Middle frontal gyrus (tissue), 1 donor: ENCODE data around the gene GTPBP8.

Experiments
- DNase-seq: peaks from one replicate; pipeline ENCODE4 v3.0.0-alpha.2; 2015; ENCODE audit warnings: low spot score; ENCODE audit errors: extremely low spot score

GTPBP8 gene

GRCh38 chr3:112990672-112991602, at the start of gene GTPBP8:
Gene GTPBP8 (plus strand): TSS chr3:112990984. CDS start chr3:112991000, 16 bp downstream.
- peak; percentile 87 for DNase-seq

GRCh38 chr3:112948346-112948838, 42.4 kb upstream of the GTPBP8 start:
- DNase-seq = no peak

GRCh38 chr3:112956351-112956750, 34.4 kb upstream of the GTPBP8 start:
- DNase-seq = no peak

- DNase-seq = no peak
Observed at GRCh38 chr3:112958811-112959560, 31.8 kb upstream of the GTPBP8 start.

GRCh38 chr3:112963683-112964082, 27.1 kb upstream of the GTPBP8 start:
- no peak for DNase-seq

GRCh38 chr3:112965656-112966055, 25.1 kb upstream of the GTPBP8 start:
- DNase-seq = no peak

- no peak for DNase-seq
Observed at GRCh38 chr3:112966633-112967032, 24.2 kb upstream of the GTPBP8 start.

GRCh38 chr3:112967425-112967824, 23.4 kb upstream of the GTPBP8 start:
- DNase-seq = no peak

- DNase-seq = no peak
Observed at GRCh38 chr3:112967828-112968227, 23.0 kb upstream of the GTPBP8 start.

GRCh38 chr3:112972158-112972557, 18.6 kb upstream of the GTPBP8 start:
- no peak for DNase-seq

GRCh38 chr3:112973325-112974177, 17.2 kb upstream of the GTPBP8 start:
- no peak for DNase-seq

GRCh38 chr3:112974178-112974517, 16.6 kb upstream of the GTPBP8 start:
- no peak for DNase-seq

GRCh38 chr3:112974894-112975293, 15.9 kb upstream of the GTPBP8 start, which contains the start of gene CD200R1:
Gene CD200R1 (minus strand): TSS chr3:112975103. CDS start chr3:112974857, 246 bp downstream.
- no peak for DNase-seq

- no peak for DNase-seq
Observed at GRCh38 chr3:112976001-112976400, 14.8 kb upstream of the GTPBP8 start.

GRCh38 chr3:112976953-112977352, 13.8 kb upstream of the GTPBP8 start:
- no peak for DNase-seq

- DNase-seq = no peak
Observed at GRCh38 chr3:112979244-112979832, 11.4 kb upstream of the GTPBP8 start.

GRCh38 chr3:112980080-112980479, 10.7 kb upstream of the GTPBP8 start:
- DNase-seq = no peak

GRCh38 chr3:112982710-112983109, 8.1 kb upstream of the GTPBP8 start:
- DNase-seq = no peak

GRCh38 chr3:112984485-112984884, 6.3 kb upstream of the GTPBP8 start:
- no peak for DNase-seq

GRCh38 chr3:112987710-112988334, 3.0 kb upstream of the GTPBP8 start:
- DNase-seq = no peak
